AG09319 (cell line): ENCODE measurements around the gene PRSS35.

Experiments
- DNase-seq: peaks from one replicate; pipeline ENCODE4 v3.0.0-alpha.2; 2010; ENCODE audit warnings: low read depth; ENCODE audit errors: extremely low read depth
- TF ChIP-seq, protein P1 (sequence below): IDR thresholded peaks from 2 replicates; pipeline ENCODE4 v1.5.1; 2011; ENCODE audit warnings: low read depth, mild to moderate bottlenecking, inconsistent platforms, low read length, moderate library complexity

The PRSS35 gene

DNA sequence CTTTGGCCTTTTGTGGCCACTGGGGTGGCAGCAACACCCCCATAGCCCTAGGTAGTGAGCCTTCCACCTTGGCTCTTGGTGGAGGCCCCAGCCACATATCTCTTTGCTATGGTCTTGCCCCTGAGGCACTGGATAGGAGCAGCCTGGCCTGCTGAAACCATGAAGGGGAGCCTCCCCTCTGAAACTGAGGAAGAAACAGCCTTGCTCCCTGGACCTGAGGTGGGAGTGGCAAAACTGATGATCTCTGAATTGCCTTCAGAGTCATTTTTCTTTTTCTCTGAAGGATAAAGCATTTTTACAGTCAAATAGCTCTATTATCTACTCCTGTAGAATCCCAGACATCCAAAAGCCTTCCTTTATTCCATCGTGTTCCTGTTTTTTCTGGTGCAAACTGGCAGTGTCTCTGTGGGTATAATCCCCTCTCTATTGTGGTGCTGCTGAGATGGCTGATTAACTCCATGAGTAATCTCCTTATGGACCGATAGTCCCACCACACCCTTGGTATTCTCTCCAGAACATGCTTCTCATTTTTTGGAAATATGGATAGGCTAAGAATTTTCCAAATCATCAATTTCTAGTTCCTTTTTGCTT is 22.0 kb upstream of the PRSS35 start:
- TF ChIP-seq, protein P1, sequence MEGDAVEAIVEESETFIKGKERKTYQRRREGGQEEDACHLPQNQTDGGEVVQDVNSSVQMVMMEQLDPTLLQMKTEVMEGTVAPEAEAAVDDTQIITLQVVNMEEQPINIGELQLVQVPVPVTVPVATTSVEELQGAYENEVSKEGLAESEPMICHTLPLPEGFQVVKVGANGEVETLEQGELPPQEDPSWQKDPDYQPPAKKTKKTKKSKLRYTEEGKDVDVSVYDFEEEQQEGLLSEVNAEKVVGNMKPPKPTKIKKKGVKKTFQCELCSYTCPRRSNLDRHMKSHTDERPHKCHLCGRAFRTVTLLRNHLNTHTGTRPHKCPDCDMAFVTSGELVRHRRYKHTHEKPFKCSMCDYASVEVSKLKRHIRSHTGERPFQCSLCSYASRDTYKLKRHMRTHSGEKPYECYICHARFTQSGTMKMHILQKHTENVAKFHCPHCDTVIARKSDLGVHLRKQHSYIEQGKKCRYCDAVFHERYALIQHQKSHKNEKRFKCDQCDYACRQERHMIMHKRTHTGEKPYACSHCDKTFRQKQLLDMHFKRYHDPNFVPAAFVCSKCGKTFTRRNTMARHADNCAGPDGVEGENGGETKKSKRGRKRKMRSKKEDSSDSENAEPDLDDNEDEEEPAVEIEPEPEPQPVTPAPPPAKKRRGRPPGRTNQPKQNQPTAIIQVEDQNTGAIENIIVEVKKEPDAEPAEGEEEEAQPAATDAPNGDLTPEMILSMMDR, result no peak
- DNase-seq, result no peak

DNA sequence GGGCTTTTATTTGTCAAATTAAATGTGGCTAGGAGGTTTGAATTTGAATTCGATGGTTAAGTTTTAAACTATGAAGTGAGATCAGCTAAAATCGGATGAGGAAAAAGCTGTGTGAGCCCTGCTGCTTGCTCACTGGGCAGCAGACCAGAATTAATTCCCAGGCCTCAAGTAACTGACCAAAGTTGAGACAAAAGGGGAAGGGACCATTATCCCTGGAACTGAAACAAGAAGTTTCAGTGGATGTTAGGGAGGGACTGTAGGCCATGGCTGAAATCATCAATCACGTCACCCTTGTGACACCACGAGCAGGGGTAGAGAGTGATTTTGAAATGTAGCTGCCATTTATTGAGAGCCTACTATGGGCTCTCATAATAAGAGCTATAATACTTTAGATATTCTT is 7.0 kb upstream of the PRSS35 start:
- TF ChIP-seq, protein P1, result no peak
- no peak for DNase-seq

DNA sequence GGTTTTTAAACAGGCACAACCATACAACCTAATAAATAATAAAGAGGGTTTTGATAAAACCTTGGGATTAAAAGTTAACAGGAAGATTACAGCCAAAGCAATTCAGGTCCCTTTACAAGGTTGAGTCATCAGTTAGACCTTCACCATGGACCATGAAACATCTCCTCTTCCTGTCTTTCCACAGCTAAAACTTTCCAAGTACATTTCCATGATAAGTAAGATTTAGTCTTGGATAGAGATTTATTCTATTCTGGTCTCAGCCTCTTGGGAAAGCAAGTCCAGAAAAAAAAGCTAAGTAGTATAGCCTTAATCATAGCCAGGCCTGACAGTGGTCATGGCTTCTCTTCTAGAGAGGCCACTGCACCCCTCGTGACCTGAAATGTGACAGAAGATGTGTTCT is 2.9 kb upstream of the PRSS35 start:
- no peak for DNase-seq
- TF ChIP-seq, protein P1, result no peak

DNA sequence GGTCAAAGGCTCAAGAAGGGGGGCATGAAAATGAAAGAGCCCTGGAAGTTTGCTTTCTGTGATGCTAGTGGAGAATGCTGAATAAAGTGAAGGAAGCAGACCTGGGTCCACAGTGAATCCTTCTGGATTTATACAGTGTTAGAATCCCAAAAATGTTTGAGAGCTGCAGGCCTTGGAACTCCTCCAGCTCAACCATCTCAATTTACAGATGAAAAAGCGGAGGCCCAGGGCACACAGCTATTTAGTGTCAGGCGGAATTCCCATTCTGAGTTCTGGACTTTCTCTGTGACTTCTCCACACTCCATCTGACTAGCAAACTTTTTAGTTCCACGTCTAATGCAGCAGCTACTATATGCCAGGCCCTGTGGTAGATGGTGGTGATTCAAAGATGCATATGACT is 1.5 kb upstream of the PRSS35 start:
- DNase-seq, result no peak
- TF ChIP-seq, protein P1, result no peak

- TF ChIP-seq, protein P1, result no peak
- no peak for DNase-seq
Observed at GRCh38 chr6:83511266-83511665, 1.1 kb upstream of the PRSS35 start.

DNA sequence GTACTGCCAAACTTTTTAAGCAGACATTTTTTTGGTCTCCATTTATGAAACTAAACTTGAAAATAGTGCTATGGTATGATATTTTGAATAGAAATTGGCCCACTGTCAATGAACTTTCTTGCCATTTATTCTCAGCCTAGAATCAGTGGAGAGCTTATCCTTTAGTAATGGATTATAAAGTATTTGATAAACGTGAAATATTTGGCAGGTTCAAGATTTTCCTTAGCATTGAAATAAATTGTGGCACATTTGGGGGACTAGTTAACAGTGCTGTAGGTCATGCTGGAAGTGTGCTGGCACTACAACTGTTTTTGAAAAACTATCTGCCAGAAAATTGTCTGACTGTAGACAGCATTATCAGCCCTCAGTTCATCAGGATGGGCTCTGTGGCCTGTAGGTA is 2.1 kb downstream of the PRSS35 start:
- TF ChIP-seq, protein P1, result no peak
- no peak for DNase-seq

DNA sequence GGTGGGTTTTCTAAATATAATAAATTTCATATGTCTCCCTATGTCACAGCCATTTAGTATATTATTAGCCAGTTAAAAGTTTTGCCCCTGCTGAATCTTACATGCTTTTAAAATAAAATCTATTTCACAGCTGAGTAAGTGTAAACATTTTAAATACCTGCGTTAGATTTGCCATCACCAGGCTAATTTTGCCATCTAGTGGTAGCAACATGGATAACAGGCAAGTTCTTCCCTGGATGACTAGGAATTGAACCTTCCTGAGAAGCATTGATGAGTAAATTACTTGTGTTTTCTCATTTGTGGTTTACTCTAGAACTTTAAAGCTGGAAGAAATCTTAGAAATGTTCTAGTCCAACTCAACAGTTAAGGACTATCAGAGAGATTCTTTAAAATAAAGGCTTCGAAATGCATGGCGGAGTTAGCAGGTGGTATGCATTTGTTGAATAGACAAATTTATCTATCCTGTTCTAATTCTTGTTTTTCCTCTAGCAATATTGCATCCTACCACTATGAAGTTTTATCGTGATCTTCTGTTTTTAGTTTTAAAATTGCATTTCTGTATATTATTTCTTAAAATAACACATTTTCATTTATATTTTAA is 2.6 kb downstream of the PRSS35 start:
- peak; percentile 46 for DNase-seq

More for the DNA sequence above, 2.6 kb downstream of the PRSS35 start:
- TF ChIP-seq, protein P1, result peak; percentile 81
